ENCODE results near the gene ODAPH. TPM values are rescaled to one million over a fixed set of nuclear protein-coding genes. Genes with fewer than 3 reads are reported as not detected.

Gene ODAPH
- total RNA-seq, 1 experiment from 2014 or later, result not detected

GRCh38 chr4:75605928-75606327 is 50.1 kb downstream of the ODAPH start:
- DNase-seq, result no peak
- no peak overlapping the region for H2AK5ac ChIP-seq (ENCODE audit: insufficient read length, low read length)
- H3K27me3 Mint-ChIP-seq (ENCODE audit: low read depth), result no peaks in the 10 kb centered on the region
- H2AFZ ChIP-seq (ENCODE audit: low read length), result no peak overlapping the region
- no peak overlapping the region for H4K5ac ChIP-seq (ENCODE audit: insufficient read length, low read depth, low read length)
- no peaks in the 10 kb centered on the region for H3K79me2 ChIP-seq (ENCODE audit: insufficient read depth, low read length)
- H3K14ac ChIP-seq (ENCODE audit: insufficient read depth, low read length), result no peak overlapping the region
- no peak overlapping the region for H3K56ac ChIP-seq (ENCODE audit: insufficient read length, low read depth, low read length)
- H3K9me3 Mint-ChIP-seq, result no peaks in the 10 kb centered on the region; a peak in 1 of 5 replicates
- H4K91ac ChIP-seq (ENCODE audit: insufficient read length, low read depth, low read length), result no peak overlapping the region
- H4K20me1 ChIP-seq (ENCODE audit: control insufficient read depth, insufficient read depth, insufficient read length), result no peaks in the 10 kb centered on the region
- H3K23me2 ChIP-seq (ENCODE audit: insufficient read length, low read depth, low read length, poor library complexity, severe bottlenecking), result no peaks in the 10 kb centered on the region
- H2BK12ac ChIP-seq (ENCODE audit: insufficient read length, low read depth, low read length), result no peak overlapping the region
- no peak overlapping the region for H3K4me2 ChIP-seq (ENCODE audit: insufficient read depth, insufficient read length, low read length)
- no peak overlapping the region for H3K27ac ChIP-seq (ENCODE audit: insufficient read length, low read depth, low read length)
- no peak overlapping the region for H3K27ac Mint-ChIP-seq
- H2BK5ac ChIP-seq (ENCODE audit: insufficient read length, low read length), result no peak overlapping the region
- no CpG with 5 or more reads among the region's 4 CpGs for WGBS (ENCODE audit: extremely low coverage, insufficient read length, low lambda C conversion rate)
- H3K36me3 Mint-ChIP-seq (ENCODE audit: insufficient read depth in 1 of 3, low read depth in 3 of 3), result no peaks in the 10 kb centered on the region; a peak in 1 of 7 replicates
- no peak overlapping the region for H3K9ac ChIP-seq (ENCODE audit: extremely low read depth, insufficient read length, low read length)
- H3T11ph ChIP-seq (ENCODE audit: low read length), result no peak overlapping the region
- H2BK15ac ChIP-seq (ENCODE audit: low read depth, low read length), result no peak overlapping the region
- H4K8ac ChIP-seq (replicated peaks; ENCODE audit: insufficient read length, low read depth, low read length), result no peak overlapping the region
- no peak overlapping the region for H3K18ac ChIP-seq (ENCODE audit: insufficient read length, low read depth, low read length)
- H3K4ac ChIP-seq (ENCODE audit: low read depth, low read length), result no peak overlapping the region
- H2BK20ac ChIP-seq (ENCODE audit: low read depth, low read length, poor library complexity, severe bottlenecking), result no peak overlapping the region
- no peak overlapping the region for H3K4me3 Mint-ChIP-seq
- no peak overlapping the region for H3K23ac ChIP-seq (ENCODE audit: insufficient read length, low read depth, low read length)
- no peaks in the 10 kb centered on the region for H3K4me1 ChIP-seq (ENCODE audit: insufficient read depth, low read length)
- H3K79me1 ChIP-seq (ENCODE audit: insufficient read depth, low read depth, low read length, poor library complexity, severe bottlenecking), result no peaks in the 10 kb centered on the region
- no peaks in the 10 kb centered on the region for H3K27me3 ChIP-seq (ENCODE audit: insufficient read depth, low read length)
- TF ChIP-seq CTCF (conservative IDR thresholded peaks at IDR 0.05), result no peak
- H2BK120ac ChIP-seq (ENCODE audit: low read depth, low read length, poor library complexity, severe bottlenecking), result no peak overlapping the region
- H3K4me1 Mint-ChIP-seq, result no peaks in the 10 kb centered on the region
- no peaks in the 10 kb centered on the region for H3K9me3 ChIP-seq (ENCODE audit: control insufficient read depth, low read depth, low read length)

Data from H9 (cell line).